Type B pancreatic cell (in vitro differentiated cells): ENCODE data around the gene STXBP5. TPM values are rescaled to one million over a fixed set of nuclear protein-coding genes. Genes with fewer than 3 reads are reported as not detected.

Experiments used
- DNase-seq: peaks from one replicate; pipeline ENCODE4 v3.0.0; 2021; ENCODE audit warnings: mixed read lengths; ENCODE audit not compliant: unreplicated experiment; ENCODE audit errors: extremely low spot score
- H3K27ac Mint-ChIP-seq: 2 replicates; pipeline ENCODE4 v1.8.0; 2021; ENCODE audit warnings: mild to moderate bottlenecking, mixed read lengths
- H3K27me3 Mint-ChIP-seq: 2 replicates; pipeline ENCODE4 v1.8.0; 2021; ENCODE audit warnings: mixed read lengths
- H3K36me3 Mint-ChIP-seq: 2 replicates; pipeline ENCODE4 v1.8.0; 2021; ENCODE audit warnings: mixed read lengths
- H3K4me1 Mint-ChIP-seq: one replicate; pipeline ENCODE4 v1.8.0; 2021; ENCODE audit warnings: mixed read lengths; ENCODE audit not compliant: unreplicated experiment
- H3K4me3 Mint-ChIP-seq: 2 replicates; pipeline ENCODE4 v1.8.0; 2021; ENCODE audit warnings: mild to moderate bottlenecking, mixed read lengths
- H3K9me3 Mint-ChIP-seq: 2 replicates; pipeline ENCODE4 v1.8.0; 2021; ENCODE audit warnings: mixed read lengths
- CTCF ChIP-seq: fragments of 200-600 bp; sonication (generic); conservative IDR thresholded peaks from 2 replicates; pipeline ENCODE4 v1.5.0; 2021; ENCODE audit warnings: antibody characterized with exemption, mild to moderate bottlenecking
- total RNA-seq: library from RNA; stranded (reverse); gene quantifications from 2 replicates; pipeline ENCODE4 v1.2.1, GENCODE V29; 2021; ENCODE audit warnings: low replicate concordance

STXBP5 gene
- total RNA-seq, 1 donor from 2014 or later, result 21.0 TPM

- no peak for DNase-seq
- no peak for TF ChIP-seq CTCF
- Mint-ChIP-seq H3K9me3 (no peaks in the 10 kb centered on the region), H3K27ac (no peak overlapping the region), H3K36me3 (peaks cover 8% of the 10 kb centered on the region), H3K27me3 (no peaks in the 10 kb centered on the region), H3K4me3 (no peak overlapping the region), H3K4me1 (peaks cover 18% of the 10 kb centered on the region)
Measured at GRCh38 chr6:147207837-147208754, 3.9 kb downstream of the STXBP5 start.

GRCh38 chr6:147209762-147210449 lies 5.7 kb downstream of the STXBP5 start:
- Mint-ChIP-seq H3K36me3 (peaks cover 8% of the 10 kb centered on the region), H3K9me3 (no peaks in the 10 kb centered on the region), H3K27me3 (no peaks in the 10 kb centered on the region), H3K4me1 (peaks cover 18% of the 10 kb centered on the region), H3K4me3 (no peak overlapping the region), H3K27ac (no peak overlapping the region)
- DNase-seq, result no peak
- no peak for TF ChIP-seq CTCF

- no peak for TF ChIP-seq CTCF
- Mint-ChIP-seq H3K27ac (no peak overlapping the region), H3K4me1 (peaks cover 11% of the 10 kb centered on the region), H3K27me3 (no peaks in the 10 kb centered on the region), H3K4me3 (no peak overlapping the region), H3K9me3 (no peaks in the 10 kb centered on the region), H3K36me3 (peaks cover 8% of the 10 kb centered on the region)
- no peak for DNase-seq
Measured at GRCh38 chr6:147211349-147211748, 7.1 kb downstream of the STXBP5 start.

- H3K4me1 Mint-ChIP-seq, result peaks cover 12% of the 10 kb centered on the region
Measured at GRCh38 chr6:147211831-147212230, 7.6 kb downstream of the STXBP5 start.

GRCh38 chr6:147212622-147213021 lies 8.4 kb downstream of the STXBP5 start:
- no peak for DNase-seq
- Mint-ChIP-seq H3K27me3 (no peaks in the 10 kb centered on the region), H3K27ac (no peak overlapping the region), H3K36me3 (peaks cover 3% of the 10 kb centered on the region), H3K4me3 (no peak overlapping the region), H3K9me3 (no peaks in the 10 kb centered on the region), H3K4me1 (peaks cover 9% of the 10 kb centered on the region)
- TF ChIP-seq CTCF, result no peak

More at GRCh38 chr6:147211831-147212230, 7.6 kb downstream of the STXBP5 start:
- Mint-ChIP-seq H3K9me3 (no peaks in the 10 kb centered on the region), H3K27me3 (no peaks in the 10 kb centered on the region), H3K36me3 (peaks cover 8% of the 10 kb centered on the region), H3K4me3 (no peak overlapping the region), H3K27ac (no peak overlapping the region)
- no peak for DNase-seq
- TF ChIP-seq CTCF, result no peak
